ENCODE results near the gene HELZ2.

Gene HELZ2

DNA sequence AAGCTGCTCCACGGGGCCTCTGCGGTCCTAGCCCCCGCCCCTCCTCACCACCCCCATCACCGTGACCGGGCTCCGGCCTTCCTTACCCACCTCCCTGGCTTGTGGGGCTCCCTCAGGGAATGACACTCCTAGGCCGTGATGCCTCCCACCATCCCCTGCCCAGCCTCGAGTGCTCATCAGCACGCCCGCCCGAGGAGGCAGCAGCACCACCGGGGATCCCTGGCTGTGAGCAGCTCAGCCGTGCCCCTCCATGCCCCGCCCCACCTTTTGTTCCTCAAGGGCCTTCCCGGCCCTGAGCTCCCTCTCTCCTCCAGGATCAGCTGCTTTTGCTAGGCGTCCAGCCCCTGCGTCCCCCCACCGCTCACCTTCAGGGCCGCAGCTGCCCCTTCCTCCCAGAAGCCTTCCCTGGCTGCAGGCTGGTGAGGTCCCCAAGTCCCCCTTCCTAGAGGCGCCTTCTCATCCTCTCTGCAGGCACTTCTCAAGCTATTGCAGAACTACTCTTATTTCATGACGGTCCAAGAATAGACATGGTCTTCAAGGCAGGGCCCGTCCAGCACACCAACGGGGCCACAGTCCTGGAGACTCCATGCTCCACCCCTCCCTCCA, 17.1 kb downstream of the HELZ2 start:
- Histone ChIP-seq H3K27me3 (ENCODE audit: insufficient read depth, low read depth, severe bottlenecking) (no peaks in the 10 kb centered on the region), H3K9me3 (ENCODE audit: severe bottlenecking) (no peaks in the 10 kb centered on the region), H3K4me3 (ENCODE audit: low read depth, low read length) (no peak overlapping the region), H3K27ac (no peak overlapping the region), H3K36me3 (no peaks in the 10 kb centered on the region; the same call in none of the 2 replicates)
- DNase-seq: no peak
- TF ChIP-seq, protein P1, sequence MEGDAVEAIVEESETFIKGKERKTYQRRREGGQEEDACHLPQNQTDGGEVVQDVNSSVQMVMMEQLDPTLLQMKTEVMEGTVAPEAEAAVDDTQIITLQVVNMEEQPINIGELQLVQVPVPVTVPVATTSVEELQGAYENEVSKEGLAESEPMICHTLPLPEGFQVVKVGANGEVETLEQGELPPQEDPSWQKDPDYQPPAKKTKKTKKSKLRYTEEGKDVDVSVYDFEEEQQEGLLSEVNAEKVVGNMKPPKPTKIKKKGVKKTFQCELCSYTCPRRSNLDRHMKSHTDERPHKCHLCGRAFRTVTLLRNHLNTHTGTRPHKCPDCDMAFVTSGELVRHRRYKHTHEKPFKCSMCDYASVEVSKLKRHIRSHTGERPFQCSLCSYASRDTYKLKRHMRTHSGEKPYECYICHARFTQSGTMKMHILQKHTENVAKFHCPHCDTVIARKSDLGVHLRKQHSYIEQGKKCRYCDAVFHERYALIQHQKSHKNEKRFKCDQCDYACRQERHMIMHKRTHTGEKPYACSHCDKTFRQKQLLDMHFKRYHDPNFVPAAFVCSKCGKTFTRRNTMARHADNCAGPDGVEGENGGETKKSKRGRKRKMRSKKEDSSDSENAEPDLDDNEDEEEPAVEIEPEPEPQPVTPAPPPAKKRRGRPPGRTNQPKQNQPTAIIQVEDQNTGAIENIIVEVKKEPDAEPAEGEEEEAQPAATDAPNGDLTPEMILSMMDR (IDR thresholded peaks at IDR 0.05; ENCODE audit: low read depth, low read length): no peak

DNA sequence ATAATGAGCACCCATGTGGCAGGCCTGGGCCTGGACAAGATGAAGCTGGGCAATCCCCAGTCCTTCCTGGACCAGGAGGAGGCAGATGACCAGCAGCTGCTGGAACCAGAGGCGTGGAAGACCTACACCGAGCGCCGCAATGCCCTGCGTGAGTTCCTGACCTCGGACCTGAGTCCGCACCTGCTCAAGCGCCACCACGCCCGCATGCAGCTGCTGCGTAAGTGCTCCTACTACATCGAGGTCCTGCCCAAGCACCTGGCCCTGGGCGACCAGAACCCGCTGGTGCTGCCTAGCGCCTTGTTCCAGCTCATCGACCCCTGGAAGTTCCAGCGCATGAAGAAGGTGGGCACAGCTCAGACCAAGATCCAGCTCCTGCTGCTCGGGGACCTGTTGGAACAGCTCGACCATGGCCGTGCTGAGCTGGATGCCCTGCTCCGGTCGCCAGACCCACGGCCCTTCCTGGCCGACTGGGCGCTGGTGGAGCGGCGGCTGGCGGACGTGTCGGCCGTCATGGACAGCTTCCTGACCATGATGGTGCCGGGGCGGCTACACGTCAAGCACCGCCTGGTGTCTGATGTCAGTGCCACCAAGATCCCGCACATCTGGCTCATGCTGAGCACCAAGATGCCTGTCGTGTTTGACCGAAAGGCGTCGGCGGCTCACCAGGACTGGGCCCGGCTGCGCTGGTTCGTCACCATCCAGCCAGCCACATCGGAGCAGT, 18.2 kb downstream of the HELZ2 start:
- TF ChIP-seq, protein P1 (IDR thresholded peaks at IDR 0.05; ENCODE audit: low read depth, low read length): no peak
- H3K9me3 ChIP-seq (ENCODE audit: severe bottlenecking): no peaks in the 10 kb centered on the region
- H3K27ac ChIP-seq: no peak overlapping the region
- no peaks in the 10 kb centered on the region; the same call in none of the 2 replicates for H3K36me3 ChIP-seq
- DNase-seq: peak; percentile 10
- H3K27me3 ChIP-seq (ENCODE audit: insufficient read depth, low read depth, severe bottlenecking): no peaks in the 10 kb centered on the region
- H3K4me3 ChIP-seq (ENCODE audit: low read depth, low read length): no peak overlapping the region

DNA sequence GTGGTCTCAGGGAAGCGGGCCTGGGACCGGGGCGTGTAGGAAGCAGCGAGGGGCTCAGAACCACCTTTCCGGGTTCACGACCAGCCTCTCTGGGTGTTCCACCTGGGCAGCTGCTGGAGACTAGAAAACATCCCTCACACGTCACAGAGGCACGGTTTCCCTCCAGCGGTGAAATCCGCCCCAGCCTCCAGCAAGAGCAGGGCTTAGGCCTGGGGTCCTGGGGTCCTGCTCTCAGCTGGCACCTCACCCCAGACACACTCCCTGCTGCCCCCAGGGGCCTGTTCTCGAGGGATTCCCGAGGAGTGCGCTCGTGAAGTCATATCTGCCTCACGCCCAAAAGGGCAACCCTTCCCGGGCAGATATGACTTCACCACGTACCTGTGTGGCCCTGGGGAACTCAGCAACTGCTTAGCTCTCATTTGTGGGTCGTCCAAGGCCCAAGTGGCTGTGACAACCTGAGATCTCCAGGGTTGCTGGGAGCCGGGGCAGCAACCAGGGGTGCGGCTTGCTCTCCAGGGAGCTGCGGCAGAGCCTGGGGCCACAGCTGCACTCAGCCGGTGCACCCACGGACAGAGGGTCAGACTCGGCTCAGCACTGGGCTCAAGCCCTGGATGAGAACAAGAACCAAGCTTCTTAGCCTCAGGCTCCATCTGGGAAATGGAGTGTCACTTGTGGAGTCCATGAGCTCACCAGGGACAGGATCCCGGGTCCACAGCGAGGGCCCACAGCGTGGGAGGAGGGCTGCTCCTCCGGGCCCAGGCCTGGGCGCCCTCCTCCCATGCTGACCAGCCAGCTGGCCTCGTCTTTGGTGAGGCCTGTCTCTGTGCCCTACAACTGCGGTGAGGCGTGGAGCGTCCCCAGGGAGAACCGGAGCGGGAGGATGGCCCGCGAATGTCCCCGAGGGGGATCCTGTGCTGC, 19.4 kb downstream of the HELZ2 start:
- Histone ChIP-seq H3K36me3 (no peaks in the 10 kb centered on the region), H3K4me3 (ENCODE audit: low read depth, low read length) (peak overlapping the region; percentile 55), H3K27me3 (ENCODE audit: insufficient read depth, low read depth, severe bottlenecking) (no peaks in the 10 kb centered on the region), H3K9me3 (ENCODE audit: severe bottlenecking) (no peaks in the 10 kb centered on the region), H3K27ac (no peak overlapping the region)
- peak; percentile 11 for DNase-seq
- TF ChIP-seq, protein P1 (IDR thresholded peaks at IDR 0.05; ENCODE audit: low read depth, low read length): no peak

DNA sequence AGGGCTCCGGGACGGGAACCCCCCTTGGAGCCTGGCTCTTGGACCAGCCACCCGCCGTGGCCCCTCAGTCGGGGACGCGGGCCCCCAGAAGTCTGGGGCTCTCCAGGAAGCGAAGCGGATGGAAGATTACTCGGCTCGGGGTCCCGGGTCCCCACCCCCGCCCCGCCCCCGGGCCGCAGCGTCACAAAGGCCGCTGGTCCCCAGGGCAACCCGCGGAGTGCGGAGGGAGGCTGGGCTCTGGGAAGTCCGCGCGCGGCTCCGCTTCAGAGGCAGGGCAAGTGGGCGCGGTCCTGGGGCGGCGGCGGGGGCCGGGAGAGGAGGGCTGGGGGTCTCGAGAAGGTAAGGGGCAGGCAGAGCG, 20.1 kb downstream of the HELZ2 start, which contains the start of gene FNDC11:
TSS of gene FNDC11 (plus strand) at position 227 of the 358 bp plus-strand sequence. CDS start 1,505 bp downstream, outside the sequence.
- Histone ChIP-seq H3K36me3 (no peaks in the 10 kb centered on the region), H3K27ac (no peak within 1 kb of the TSS), H3K4me3 (ENCODE audit: low read depth, low read length) (peak within 1 kb of the TSS; percentile 55), H3K27me3 (ENCODE audit: insufficient read depth, low read depth, severe bottlenecking) (no peaks in the 10 kb centered on the region), H3K9me3 (ENCODE audit: severe bottlenecking) (no peaks in the 10 kb centered on the region)
- TF ChIP-seq, protein P1 (IDR thresholded peaks at IDR 0.05; ENCODE audit: low read depth, low read length): no peak
- DNase-seq: peak; percentile 35

DNA sequence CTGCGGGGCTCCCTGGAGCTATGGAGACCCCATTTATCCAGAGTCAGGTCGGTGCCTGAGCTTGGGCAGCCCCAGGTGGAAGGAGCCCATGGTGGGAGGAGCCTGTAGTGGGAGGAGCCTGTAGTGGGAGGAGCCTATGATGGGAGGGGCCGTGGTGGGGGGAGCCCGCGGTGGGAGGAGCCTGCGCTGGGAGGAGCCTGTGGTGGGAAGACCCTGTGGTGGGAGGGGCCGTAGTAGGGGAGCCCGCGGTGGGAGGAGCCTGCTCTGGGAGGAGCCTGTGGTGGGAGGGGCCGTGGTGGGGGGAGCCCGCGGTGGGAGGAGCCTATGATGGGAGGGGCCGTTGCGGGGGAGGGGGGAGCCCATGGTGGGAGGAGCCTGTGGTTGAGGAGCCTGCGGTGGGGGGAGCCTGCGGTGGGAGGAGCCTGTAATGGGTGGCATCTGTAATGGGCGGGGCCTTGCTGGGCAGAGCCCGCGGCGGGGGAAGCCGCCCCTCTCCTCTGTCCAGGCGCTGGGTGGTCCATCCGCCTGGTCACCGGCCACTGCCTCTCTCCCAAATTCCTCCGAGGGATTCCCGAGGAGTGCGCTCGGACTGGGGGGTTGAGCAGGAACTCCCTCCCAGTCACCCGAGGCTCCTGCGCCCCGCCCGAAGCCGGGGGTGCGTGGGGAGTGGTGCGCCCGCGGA, 20.6 kb downstream of the HELZ2 start:
- TF ChIP-seq, protein P1 (IDR thresholded peaks at IDR 0.05; ENCODE audit: low read depth, low read length): no peak
- Histone ChIP-seq H3K9me3 (ENCODE audit: severe bottlenecking) (no peaks in the 10 kb centered on the region), H3K27ac (no peak overlapping the region), H3K36me3 (no peaks in the 10 kb centered on the region), H3K27me3 (ENCODE audit: insufficient read depth, low read depth, severe bottlenecking) (no peaks in the 10 kb centered on the region), H3K4me3 (ENCODE audit: low read depth, low read length) (peak overlapping the region; percentile 55)
- peak; percentile 86 for DNase-seq
